HepG2 (cell line): Measurements from ENCODE around the gene FXN. TPM values are rescaled to one million over a fixed set of nuclear protein-coding genes. Genes with fewer than 3 reads are reported as not detected.
A peak's percentile ranks its signal among the peaks of the same experiment; 100 is the strongest.

ENCODE experiments used
- ATAC-seq: fragments of 200-7000 bp; cut with Tn5 transposase; 3 replicates; pipeline ENCODE4 v1.9.1; 2020; ENCODE audit warnings: mild to moderate bottlenecking, moderate library complexity
- BruUV-seq: library from RNA; stranded (reverse); fragments of 400-500 nt; replicated peaks from 2 replicates; lab custom pipeline; 2021; lab: Mats Ljungman, UMichigan
- CTCF ChIA-PET: fragments of 300-600 bp; formaldehyde crosslinking; extraction: SDS; loops from one replicate; lab custom pipeline; 2021; ENCODE audit warnings: low total read pairs, inconsistent platforms, low intra/inter-chr PET ratio; lab: Yijun Ruan, JAX
- POLR2A ChIA-PET: fragments of 350-600 bp; sonication (Branson Sonifier 250); formaldehyde crosslinking; loops from one replicate; lab custom pipeline; 2020; ENCODE audit warnings: antibody characterized with exemption, inconsistent platforms; lab: Yijun Ruan, JAX
- DNase-seq: peaks from one replicate; pipeline ENCODE4 v3.0.0-alpha.2; 2015; ENCODE audit warnings: low spot score
- FAIRE-seq: peaks from 3 replicates; lab custom pipeline; 2011; peaks lifted over from hg19 to GRCh38; lab: Jason Lieb, UNC
- H2AFZ ChIP-seq: one replicate; pipeline ENCODE4 v1.6.1; 2011; ENCODE audit warnings: low read length, inconsistent platforms
- H3K27ac ChIP-seq: fragments of 300-600 bp; 3 replicates; pipeline ENCODE4 v1.8.0; 2011; ENCODE audit warnings: mixed run types, mild to moderate bottlenecking, mixed read lengths, low read length, inconsistent platforms; ENCODE audit not compliant: insufficient read depth; ENCODE audit errors: extremely low read length
- H3K27me3 ChIP-seq, 2 experiments: fragments of 200-600 bp in 1 of 2; 2 replicates in 1 of 2; 3 replicates in 1 of 2; pipeline versions ENCODE4 v1.6.0 to v1.8.0; 2011; ENCODE audit warnings: low read length in 2 of 2, mild to moderate bottlenecking in 2 of 2, moderate library complexity in 2 of 2, inconsistent platforms in 1 of 2; ENCODE audit not compliant: insufficient read depth in 2 of 2, control insufficient read depth in 1 of 2
- H3K36me3 ChIP-seq, 2 experiments: fragments of 200-600 bp in 1 of 2; replicated peaks in 1 of 2; 2 replicates in 1 of 2; 3 replicates in 1 of 2; pipeline versions ENCODE4 v1.5.1 to v1.8.0; 2011; ENCODE audit warnings: low read length in 2 of 2, inconsistent platforms in 1 of 2; ENCODE audit not compliant: insufficient read depth in 2 of 2, control insufficient read depth in 1 of 2
- H3K4me1 ChIP-seq: 2 replicates; pipeline ENCODE4 v1.5.1; 2012; ENCODE audit warnings: low read length, inconsistent platforms; ENCODE audit not compliant: insufficient read depth
- H3K4me2 ChIP-seq: 2 replicates; pipeline ENCODE4 v1.6.0; 2011; ENCODE audit warnings: low read depth, low read length, inconsistent platforms
- H3K4me3 ChIP-seq, 3 experiments: fragments of 200-600 bp in 1 of 3; sonication (generic), shearing (Covaris generic) in 1 of 3; replicated peaks in 1 of 3; 2 replicates each; pipeline ENCODE4 v1.5.1; 2011 to 2016; ENCODE audit warnings: low read length in 3 of 3, inconsistent platforms in 2 of 3, low read depth in 2 of 3, mild to moderate bottlenecking in 2 of 3, control low read depth in 1 of 3, mixed read lengths in 1 of 3; ENCODE audit not compliant: insufficient read depth in 1 of 3
- H3K79me2 ChIP-seq: one replicate; pipeline ENCODE4 v1.6.1; 2011; ENCODE audit warnings: low read length, inconsistent platforms; ENCODE audit not compliant: insufficient read depth
- H3K9ac ChIP-seq: 2 replicates; pipeline ENCODE4 v1.6.0; 2011; ENCODE audit warnings: mild to moderate bottlenecking, low read depth, low read length, inconsistent platforms; ENCODE audit not compliant: insufficient read depth
- H3K9me3 ChIP-seq: 2 replicates; pipeline ENCODE4 v1.5.1; 2012; ENCODE audit warnings: mild to moderate bottlenecking, low read length
- H4K20me1 ChIP-seq: 2 replicates; pipeline ENCODE4 v1.6.0; 2011; ENCODE audit warnings: inconsistent platforms, mild to moderate bottlenecking, low read length, moderate library complexity; ENCODE audit not compliant: insufficient read depth
- BCL6 ChIP-seq: IDR thresholded peaks from 2 replicates; pipeline ENCODE4 v1.6.1; 2016; ENCODE audit warnings: missing genetic modification reagents, missing compliant biosample characterization
- CREB1 ChIP-seq, 2 experiments: fragments of 450-650 bp in 1 of 2; IDR thresholded peaks; 2 replicates each; pipeline ENCODE4 v1.6.1; 2016 to 2017; ENCODE audit warnings: control low read depth in 1 of 2, mild to moderate bottlenecking in 1 of 2, missing compliant biosample characterization in 1 of 2, missing genetic modification characterization in 1 of 2
- FOXA1 ChIP-seq, 2 experiments: fragments of 450-650 bp in 1 of 2; sonication (generic) in 1 of 2; formaldehyde crosslinking in 1 of 2; IDR thresholded peaks; 2 replicates each; pipeline versions ENCODE4 v1.4.0 to v1.6.1; 2016 to 2020; ENCODE audit warnings: missing genetic modification reagents in 1 of 2
- MEIS1 ChIP-seq: sonication (generic); formaldehyde crosslinking; IDR thresholded peaks from 2 replicates; pipeline ENCODE4 v1.9.0; 2021; ENCODE audit warnings: mild to moderate bottlenecking, missing genetic modification reagents, moderate library complexity, borderline replicate concordance
- MTA1 ChIP-seq: sonication (generic); formaldehyde crosslinking; IDR thresholded peaks from 2 replicates; pipeline ENCODE4 v1.4.0; 2020; ENCODE audit warnings: missing genetic modification reagents, mild to moderate bottlenecking, borderline replicate concordance
- MTF1 ChIP-seq: sonication (generic); formaldehyde crosslinking; IDR thresholded peaks from 2 replicates; pipeline ENCODE4 v1.5.0; 2020; ENCODE audit warnings: missing genetic modification reagents
- NFYC ChIP-seq: IDR thresholded peaks from 2 replicates; pipeline ENCODE4 v1.6.1; 2016; ENCODE audit warnings: missing genetic modification reagents, missing compliant biosample characterization
- PHF20 ChIP-seq: sonication (generic); formaldehyde crosslinking; IDR thresholded peaks from 2 replicates; pipeline ENCODE4 v1.5.0; 2020; ENCODE audit warnings: mild to moderate bottlenecking, missing genetic modification reagents
- RARA ChIP-seq: IDR thresholded peaks from 2 replicates; pipeline ENCODE4 v1.6.1; 2016; ENCODE audit warnings: missing genetic modification reagents, missing compliant biosample characterization
- RFXAP ChIP-seq: sonication (generic); formaldehyde crosslinking; IDR thresholded peaks from 2 replicates; pipeline ENCODE4 v1.4.0; 2020; ENCODE audit warnings: missing genetic modification reagents, borderline replicate concordance
- SP140L ChIP-seq: sonication (generic); formaldehyde crosslinking; IDR thresholded peaks from 2 replicates; pipeline ENCODE4 v1.4.0; 2020; ENCODE audit warnings: missing genetic modification reagents, borderline replicate concordance
- WGBS: methylation state at CpG from one replicate; pipeline ENCODE4 v1.1.6; 2017; ENCODE audit warnings: low lambda C conversion rate; 5-methylcytosine and 5-hydroxymethylcytosine counted together
- in situ Hi-C: cut with HindIII; loops from 2 replicates; pipeline ENCODE4 v1.10.0; 2017; ENCODE audit warnings: low pct_unique_long_range_greater_than_20kb; ENCODE audit not compliant: extremely low pct_ligation_motif_present
- intact Hi-C: fragments of 100-400 bp; cut with micrococcal nuclease; formaldehyde crosslinking; loops from one replicate; pipeline ENCODE4 v1.10.0; 2022; ENCODE audit not compliant: unreplicated experiment
- polyA plus RNA-seq, 8 experiments: library from polyadenylated mRNA; depleted of rRNA in 3 of 8; stranded (reverse) in 7 of 8; unstranded in 1 of 8; fragments of >200 nt; fragmentation: Illumina TruSeq in 4 of 8; extraction: Trizol in 4 of 8; gene quantifications; 2 replicates each; pipeline versions ENCODE4 v1.2.1 to v1.2.3, GENCODE V29; 2011 to 2016; ENCODE audit warnings: low read depth in 4 of 8, missing spikeins in 1 of 8, mixed read lengths in 1 of 8; ENCODE audit not compliant: insufficient read depth in 1 of 8
- total RNA-seq, 5 experiments: library from RNA; depleted of rRNA; stranded (reverse); fragments of >200 nt; fragmentation: Illumina TruSeq; extraction: Trizol; gene quantifications; 2 replicates each; pipeline ENCODE4 v1.2.3, GENCODE V29; 2016; ENCODE audit warnings: low read depth in 1 of 5
- TF ChIP-seq, protein P1 (sequence below): sonication (generic); formaldehyde crosslinking; IDR thresholded peaks from 2 replicates; pipeline ENCODE4 v1.4.0; 2020; ENCODE audit warnings: mild to moderate bottlenecking, missing genetic modification reagents, borderline replicate concordance
- TF ChIP-seq, protein P2 (sequence below): sonication (generic); formaldehyde crosslinking; IDR thresholded peaks from 2 replicates; pipeline ENCODE4 v1.5.1; 2020; ENCODE audit warnings: missing genetic modification reagents, mild to moderate bottlenecking, borderline replicate concordance
- TF ChIP-seq, protein P3 (sequence below): IDR thresholded peaks from 2 replicates; pipeline ENCODE4 v1.6.1; 2016; ENCODE audit warnings: missing biosample characterization, missing genetic modification reagents, low read depth

Gene FXN
- total and polyA plus RNA-seq, 2 of the 13 experiments (the other 11 are each of a cell fraction or from before 2014, with no cell fraction given): 24.1 to 26.0 TPM

DNA sequence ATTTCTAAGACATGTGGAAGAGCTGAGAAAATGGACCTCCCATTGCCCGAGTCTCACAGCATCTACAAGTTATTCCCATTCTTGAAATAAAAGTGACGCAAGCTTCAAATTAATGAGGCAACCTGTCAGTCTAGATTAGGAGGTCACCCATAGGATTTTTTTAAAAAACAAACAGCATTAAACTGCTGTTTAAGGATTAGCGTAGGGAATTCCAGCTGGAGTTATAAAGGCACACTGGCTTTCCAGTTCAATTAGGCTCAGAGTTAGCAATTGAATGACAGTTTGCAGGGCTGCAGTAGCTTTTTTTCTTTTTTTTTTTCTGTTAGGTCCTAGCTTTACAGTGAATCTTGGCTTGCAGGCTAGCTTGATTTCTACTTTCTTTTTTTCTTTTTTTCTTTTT is 37.9 kb upstream of the FXN start:
- H3K27me3 ChIP-seq: no peaks in the 10 kb centered on the region

DNA sequence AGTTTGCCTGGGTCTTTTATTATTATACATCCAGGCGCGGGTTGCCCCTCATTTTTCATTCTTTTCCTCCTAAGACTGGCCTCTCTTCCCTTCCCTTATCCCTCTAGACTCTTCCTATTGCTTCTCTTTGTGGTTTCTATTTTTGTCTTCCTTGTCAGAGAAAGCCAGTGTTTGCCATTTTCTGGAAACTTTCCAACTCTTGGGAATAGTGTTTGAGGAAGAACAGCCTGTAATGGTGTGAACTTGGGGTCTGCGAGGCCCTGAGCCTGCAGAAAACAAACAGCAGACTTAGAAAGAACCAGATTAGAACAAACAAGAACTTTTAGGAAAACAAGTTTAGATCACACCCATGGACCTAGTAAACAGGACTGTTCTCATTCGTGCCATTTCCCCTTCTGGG is 37.2 kb upstream of the FXN start:
- ChIA-PET CTCF (interaction anchor here (3.9 kb wide), 1 partner anchor 414 kb away, joined by 45 read pairs; no protein-coding TSS in a partner anchor), POLR2A (no interaction called here)
- Histone ChIP-seq H3K4me2 (no peak overlapping the region), H3K4me3 (no peak overlapping the region), H2AFZ (no peak overlapping the region), H3K36me3 (peaks cover 2 to 8% of the 10 kb centered on the region in 2 experiments; a peak in 2 of 5 replicates), H3K27me3 (no peaks in the 10 kb centered on the region), H4K20me1 (no peaks in the 10 kb centered on the region), H3K27ac (no peak overlapping the region), H3K9ac (no peak overlapping the region), H3K79me2 (no peaks in the 10 kb centered on the region), H3K9me3 (no peaks in the 10 kb centered on the region), H3K4me1 (peaks cover 7% of the 10 kb centered on the region; the same call in 1 of the 2 replicates)
- WGBS: 79% methylated on average over 4 of the region's 4 CpGs
- ATAC-seq (no peak), FAIRE-seq (no peak), DNase-seq (no peak)
- in situ Hi-C loops: no loop called here
- no TSS peak for BruUV-seq
- intact Hi-C loops: no loop called here
- TF ChIP-seq MTA1 (CRISPR knock-in tag): no peak
- TF ChIP-seq MEIS1 (CRISPR knock-in tag): no peak
- TF ChIP-seq, protein P1, sequence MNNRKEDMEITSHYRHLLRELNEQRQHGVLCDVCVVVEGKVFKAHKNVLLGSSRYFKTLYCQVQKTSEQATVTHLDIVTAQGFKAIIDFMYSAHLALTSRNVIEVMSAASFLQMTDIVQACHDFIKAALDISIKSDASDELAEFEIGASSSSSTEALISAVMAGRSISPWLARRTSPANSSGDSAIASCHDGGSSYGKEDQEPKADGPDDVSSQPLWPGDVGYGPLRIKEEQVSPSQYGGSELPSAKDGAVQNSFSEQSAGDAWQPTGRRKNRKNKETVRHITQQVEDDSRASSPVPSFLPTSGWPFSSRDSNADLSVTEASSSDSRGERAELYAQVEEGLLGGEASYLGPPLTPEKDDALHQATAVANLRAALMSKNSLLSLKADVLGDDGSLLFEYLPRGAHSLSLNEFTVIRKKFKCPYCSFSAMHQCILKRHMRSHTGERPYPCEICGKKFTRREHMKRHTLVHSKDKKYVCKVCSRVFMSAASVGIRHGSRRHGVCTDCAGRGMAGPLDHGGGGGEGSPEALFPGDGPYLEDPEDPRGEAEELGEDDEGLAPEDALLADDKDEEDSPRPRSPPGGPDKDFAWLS: no peak
- 0 out of 2 replicates have a peak, but pooled peaks have one; percentile 28 for TF ChIP-seq RARA
- no peak for TF ChIP-seq PHF20
- TF ChIP-seq, protein P2, sequence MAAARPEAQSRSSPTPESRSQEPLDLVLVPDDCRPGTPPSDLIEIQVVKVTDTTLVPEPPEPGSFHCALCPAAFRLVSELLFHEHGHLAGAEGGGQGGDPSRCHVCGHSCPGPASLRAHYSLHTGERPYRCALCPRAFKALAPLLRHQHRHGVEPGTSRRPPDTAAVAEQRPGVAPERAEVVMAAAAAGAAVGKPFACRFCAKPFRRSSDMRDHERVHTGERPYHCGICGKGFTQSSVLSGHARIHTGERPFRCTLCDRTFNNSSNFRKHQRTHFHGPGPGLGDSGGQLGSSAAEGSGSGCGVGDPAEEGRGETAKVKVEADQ (CRISPR knock-in tag): no peak
- TF ChIP-seq FOXA1 (IDR thresholded peaks at IDR 0.05): no peak
- no peak for TF ChIP-seq FOXA1 (CRISPR knock-in tag; IDR thresholded peaks at IDR 0.05)
- TF ChIP-seq BCL6 (CRISPR knock-in tag): peak; percentile 76
- TF ChIP-seq RFXAP (CRISPR knock-in tag): no peak
- TF ChIP-seq NFYC (CRISPR knock-in tag): no peak
- no peak for TF ChIP-seq SP140L
- TF ChIP-seq MTF1 (CRISPR knock-in tag): no peak

More for the DNA sequence above, 37.9 kb upstream of the FXN start:
- H3K4me1 ChIP-seq: peaks cover 7% of the 10 kb centered on the region; the same call in 1 of the 2 replicates
- 98% methylated on average over 3 of the region's 3 CpGs for WGBS
- H2AFZ ChIP-seq: no peak overlapping the region
- intact Hi-C loops (no loop called here), in situ Hi-C loops (no loop called here)
- ATAC-seq (no peak), FAIRE-seq (no peak), DNase-seq (no peak)
- no peaks in the 10 kb centered on the region for H3K9me3 ChIP-seq
- H3K27ac ChIP-seq: no peak overlapping the region
- POLR2A ChIA-PET: no interaction called here
- no peak overlapping the region for H3K4me2 ChIP-seq
- BruUV-seq: no TSS peak
- H3K79me2 ChIP-seq: no peaks in the 10 kb centered on the region
- peaks cover 2 to 12% of the 10 kb centered on the region in 2 experiments; a peak in 2 of 5 replicates for H3K36me3 ChIP-seq
- CTCF ChIA-PET: interaction anchor here (3.9 kb wide), 1 partner anchor 414 kb away, joined by 45 read pairs; no protein-coding TSS in a partner anchor
- TF ChIP-seq, protein P3, sequence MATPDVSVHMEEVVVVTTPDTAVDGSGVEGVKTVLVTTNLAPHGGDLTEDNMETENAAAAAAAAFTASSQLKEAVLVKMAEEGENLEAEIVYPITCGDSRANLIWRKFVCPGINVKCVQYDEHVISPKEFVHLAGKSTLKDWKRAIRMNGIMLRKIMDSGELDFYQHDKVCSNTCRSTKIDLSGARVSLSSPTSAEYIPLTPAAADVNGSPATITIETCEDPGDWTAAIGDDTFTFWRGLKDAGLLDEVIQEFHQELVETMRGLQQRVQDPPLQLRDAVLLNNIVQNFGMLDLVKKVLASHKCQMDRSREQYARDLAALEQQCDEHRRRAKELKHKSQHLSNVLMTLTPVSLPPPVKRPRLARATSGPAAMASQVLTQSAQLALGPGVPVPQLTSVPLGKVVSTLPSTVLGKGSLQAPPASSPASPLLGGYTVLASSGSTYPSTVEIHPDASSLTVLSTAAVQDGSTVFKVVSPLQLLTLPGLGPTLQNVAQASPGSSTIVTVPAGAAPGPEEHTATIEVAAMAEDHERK (CRISPR knock-in tag): no peak
- TF ChIP-seq CREB1 (IDR thresholded peaks at IDR 0.05): no peak
- no peak for TF ChIP-seq CREB1 (CRISPR knock-in tag; IDR thresholded peaks at IDR 0.05)
- H3K4me3 ChIP-seq: no peak overlapping the region
- no peaks in the 10 kb centered on the region for H4K20me1 ChIP-seq
- no peak overlapping the region for H3K9ac ChIP-seq
